ENCODE data around the gene CDC20B. TPM values are rescaled to one million over a fixed set of nuclear protein-coding genes. Genes with fewer than 3 reads are reported as not detected.
"Not testable (repeated sequence)": the region's sequence is repeated elsewhere in the genome, so short reads cannot be mapped to it uniquely, and the experiment has no call there.

Gene CDC20B
- total and polyA plus RNA-seq, 7 donors, result not detected

- no peaks in the 10 kb centered on the region for H3K36me3 ChIP-seq
- DNase-seq, result no peak
- H3K27ac ChIP-seq, result no peak overlapping the region
- H3K27me3 ChIP-seq, result no peaks in the 10 kb centered on the region
- intact Hi-C loops (cut with DNase I), result no loop called here
- H3K9me3 ChIP-seq, result no peaks in the 10 kb centered on the region
- no peaks in the 10 kb centered on the region for H3K4me1 ChIP-seq
- no peak overlapping the region for H3K4me3 ChIP-seq
- no peak for TF ChIP-seq EP300 (IDR thresholded peaks at IDR 0.05)
- TF ChIP-seq CTCF (IDR thresholded peaks at IDR 0.05), result no peak
- no peak for TF ChIP-seq POLR2AphosphoS5 (IDR thresholded peaks at IDR 0.05)
Measured at GRCh38 chr5:55113327-55113726, 59.6 kb downstream of the CDC20B start.

GRCh38 chr5:55110217-55110616, 62.8 kb downstream of the CDC20B start:
- H3K36me3 ChIP-seq, result no peaks in the 10 kb centered on the region
- H3K4me3 ChIP-seq, result no peak overlapping the region
- H3K27ac ChIP-seq, result no peak overlapping the region
- intact Hi-C loops (cut with DNase I), result no loop called here
- H3K9me3 ChIP-seq, result no peaks in the 10 kb centered on the region
- WGBS, 2 donors, result 91 to 92% methylated on average over 2 of the region's 2 CpGs
- H3K4me1 ChIP-seq, result no peaks in the 10 kb centered on the region
- TF ChIP-seq POLR2AphosphoS5 (IDR thresholded peaks at IDR 0.05) (no peak), POLR2A (IDR thresholded peaks at IDR 0.05) (no peak), CTCF (IDR thresholded peaks at IDR 0.05) (no peak), EP300 (IDR thresholded peaks at IDR 0.05) (no peak)
- DNase-seq, result no peak
- no peaks in the 10 kb centered on the region for H3K27me3 ChIP-seq

- no peak overlapping the region for H3K27ac ChIP-seq
- H3K36me3 ChIP-seq, result no peaks in the 10 kb centered on the region
- WGBS, 2 donors, result 86% methylated on average over 3 of the region's 3 CpGs
- intact Hi-C loops (cut with DNase I), result no loop called here
- no peaks in the 10 kb centered on the region for H3K4me1 ChIP-seq
- H3K9me3 ChIP-seq, result no peaks in the 10 kb centered on the region
- no peak for DNase-seq
- no peaks in the 10 kb centered on the region for H3K27me3 ChIP-seq
- TF ChIP-seq CTCF (IDR thresholded peaks at IDR 0.05), result no peak
- TF ChIP-seq POLR2AphosphoS5 (IDR thresholded peaks at IDR 0.05), result no peak
- TF ChIP-seq POLR2A (IDR thresholded peaks at IDR 0.05), result no peak
- no peak for TF ChIP-seq EP300 (IDR thresholded peaks at IDR 0.05)
- H3K4me3 ChIP-seq, result no peak overlapping the region
Measured at GRCh38 chr5:55108661-55109060, 64.3 kb downstream of the CDC20B start.

- H3K9me3 ChIP-seq; H3K27ac ChIP-seq; DNase-seq; intact Hi-C loops (cut with DNase I); H3K4me1 ChIP-seq; H3K27me3 ChIP-seq; H3K4me3 ChIP-seq; H3K36me3 ChIP-seq: not testable (repeated sequence)
Measured at GRCh38 chr5:55105976-55106375, 67.0 kb downstream of the CDC20B start.

- H3K9me3 ChIP-seq, result no peaks in the 10 kb centered on the region
- no peak overlapping the region for H3K4me3 ChIP-seq
- no peak for TF ChIP-seq POLR2AphosphoS5 (IDR thresholded peaks at IDR 0.05)
- TF ChIP-seq POLR2A (IDR thresholded peaks at IDR 0.05), result no peak
- no peak for DNase-seq
- no peak overlapping the region for H3K27ac ChIP-seq
- H3K27me3 ChIP-seq, result no peaks in the 10 kb centered on the region
- WGBS, 2 donors, result 68 to 76% methylated on average over 5 of the region's 5 CpGs
- intact Hi-C loops (cut with DNase I), result no loop called here
- no peaks in the 10 kb centered on the region for H3K36me3 ChIP-seq
- no peaks in the 10 kb centered on the region for H3K4me1 ChIP-seq
Measured at GRCh38 chr5:55104946-55105701, 67.9 kb downstream of the CDC20B start.

Measured in sigmoid colon (tissue), 7 donors.